Small intestine (tissue), 7 donors: ENCODE data around the gene PPP1R13B. TPM values are rescaled to one million over a fixed set of nuclear protein-coding genes. Genes with fewer than 3 reads are reported as not detected.

Experiments
- DNase-seq, 2 donors: peaks; one replicate each; pipeline versions ENCODE4 v3.0.0 to v3.0.0-alpha.2; 2013
- FAIRE-seq: peaks from 2 replicates; lab custom pipeline; 2012; peaks lifted over from hg19 to GRCh38; lab: Jason Lieb, UNC
- H3K27ac ChIP-seq, 3 donors: one replicate each; pipeline ENCODE4 v1.5.1; 2013; ENCODE audit warnings: low read length in 2 of 3, mild to moderate bottlenecking in 2 of 3, control low read depth in 1 of 3, inconsistent platforms in 1 of 3, low read depth in 1 of 3, moderate library complexity in 1 of 3
- H3K27me3 ChIP-seq, 3 donors: one replicate each; pipeline ENCODE4 v1.6.1; 2013; ENCODE audit warnings: low read length in 3 of 3, inconsistent platforms in 1 of 3; ENCODE audit not compliant: control insufficient read depth in 3 of 3, insufficient read depth in 3 of 3
- H3K36me3 ChIP-seq, 3 donors: one replicate each; pipeline ENCODE4 v1.6.1; 2013; ENCODE audit warnings: low read length in 3 of 3, inconsistent platforms in 1 of 3, low read depth in 1 of 3, mild to moderate bottlenecking in 1 of 3, moderate library complexity in 1 of 3; ENCODE audit not compliant: control insufficient read depth in 3 of 3, insufficient read depth in 2 of 3
- H3K4me1 ChIP-seq, 3 donors: one replicate each; pipeline ENCODE4 v1.6.1; 2013; ENCODE audit warnings: low read length in 2 of 3, inconsistent platforms in 1 of 3, low read depth in 1 of 3, mild to moderate bottlenecking in 1 of 3, moderate library complexity in 1 of 3; ENCODE audit not compliant: control insufficient read depth in 3 of 3, insufficient read depth in 2 of 3
- H3K4me3 ChIP-seq, 3 donors: one replicate each; pipeline ENCODE4 v1.5.1; 2013; ENCODE audit warnings: low read length in 3 of 3, control low read depth in 1 of 3, inconsistent platforms in 1 of 3, low read depth in 1 of 3, mild to moderate bottlenecking in 1 of 3, moderate library complexity in 1 of 3
- H3K9me3 ChIP-seq, 2 donors: one replicate each; pipeline ENCODE4 v1.6.1; 2013; ENCODE audit warnings: low read depth in 1 of 2, low read length in 1 of 2; ENCODE audit not compliant: control insufficient read depth in 2 of 2, insufficient read depth in 1 of 2
- WGBS, 3 donors: extraction: QIAGEN DNeasy Blood & Tissue Kit; methylation state at CpG; one replicate each; pipeline ENCODE4 v1.1.7; 2013; 5-methylcytosine and 5-hydroxymethylcytosine counted together
- polyA plus RNA-seq, 4 donors: library from polyadenylated mRNA; stranded (reverse) in 3 of 4; unstranded in 1 of 4; fragments of 200-250 nt in 3 of 4; fragments of 120-200 nt in 1 of 4; gene quantifications; one replicate each; pipeline versions ENCODE4 v1.2.1 to v1.2.3, GENCODE V29; 2013
- donor health status: healthy with polysubstance abuse.
- donor health status: control.
- donor health status: control.
- donor health status: Bipolar disorder and iron deficiency.
- donor health status: healthy.

Gene PPP1R13B
- polyA plus RNA-seq, 4 donors = 17.8 to 28.1 (median 23.3) TPM

DNA sequence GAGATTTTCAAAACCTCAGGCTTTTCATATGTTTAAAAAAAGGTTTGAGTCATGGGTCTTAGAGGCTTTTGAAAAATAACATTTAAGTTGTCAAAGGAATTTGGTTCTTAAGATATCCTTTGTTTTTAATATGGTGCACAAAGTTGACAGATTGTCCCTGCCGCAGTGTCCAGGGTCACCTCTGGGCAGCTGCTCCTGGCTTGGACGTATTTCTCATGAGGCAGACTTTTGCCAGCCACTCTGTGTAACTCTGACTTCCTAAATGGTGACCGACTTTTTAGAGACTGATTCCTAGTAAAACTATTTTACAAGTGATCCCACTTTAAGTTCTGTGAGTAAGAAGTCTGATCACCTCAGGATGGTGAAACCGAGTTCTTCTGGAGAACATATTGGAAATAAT is 159.7 kb downstream of the PPP1R13B start:
- no peaks in the 10 kb centered on the region for H3K9me3 ChIP-seq
- FAIRE-seq (no peak), DNase-seq (no peak)
- no peaks in the 10 kb centered on the region for H3K27me3 ChIP-seq
- WGBS, 3 donors = 92 to 96% (median 93%) methylated on average over 4 of the region's 4 CpGs
- H3K36me3 ChIP-seq = peaks cover 11 to 72% (median 21%) of the 10 kb centered on the region in 3 donors
- H3K4me3 ChIP-seq = no peak overlapping the region
- H3K4me1 ChIP-seq = peaks cover 0 to 2% (median 0%) of the 10 kb centered on the region in 3 donors
- H3K27ac ChIP-seq = no peak overlapping the region

DNA sequence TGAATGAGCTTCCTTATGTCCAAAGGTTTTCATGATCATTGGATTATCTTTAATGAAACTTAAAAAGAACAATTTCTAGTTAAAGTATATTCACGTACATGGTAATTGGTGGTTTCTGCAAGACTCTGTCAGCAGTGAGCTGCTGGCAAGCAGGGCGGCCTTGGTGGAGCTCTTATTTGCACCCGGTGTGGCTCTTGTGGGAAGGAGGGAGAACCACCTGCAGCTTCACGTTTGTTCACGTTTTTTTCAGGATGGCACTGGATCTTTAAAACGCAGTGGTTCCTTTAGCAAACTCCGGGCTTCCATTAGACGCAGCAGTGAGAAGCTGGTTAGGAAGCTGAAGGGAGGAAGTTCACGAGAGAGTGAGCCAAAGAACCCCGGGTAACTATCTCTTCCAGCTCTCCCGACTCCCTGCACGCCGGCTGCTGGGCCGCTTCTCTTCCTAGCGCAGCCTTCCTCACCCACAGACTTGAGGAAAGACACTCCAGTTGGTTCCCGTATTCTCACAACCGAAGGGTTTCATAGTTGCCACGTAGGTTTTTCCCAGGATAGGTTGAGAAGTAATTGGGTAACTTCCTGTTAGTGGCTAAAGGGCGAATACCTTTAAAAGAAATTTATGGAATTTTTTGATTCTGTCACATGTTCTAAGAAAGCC is 160.4 kb downstream of the PPP1R13B start:
- WGBS, 3 donors = 86 to 94% (median 91%) methylated on average over 19 of the region's 19 CpGs
- DNase-seq = no peak
- H3K27ac ChIP-seq = no peak overlapping the region
- no peaks in the 10 kb centered on the region for H3K9me3 ChIP-seq
- no peak overlapping the region for H3K4me3 ChIP-seq
- H3K36me3 ChIP-seq = peaks cover 11 to 73% (median 19%) of the 10 kb centered on the region in 3 donors
- H3K27me3 ChIP-seq = no peaks in the 10 kb centered on the region
- FAIRE-seq = no peak
- peaks cover 0 to 2% (median 0%) of the 10 kb centered on the region in 3 donors for H3K4me1 ChIP-seq

DNA sequence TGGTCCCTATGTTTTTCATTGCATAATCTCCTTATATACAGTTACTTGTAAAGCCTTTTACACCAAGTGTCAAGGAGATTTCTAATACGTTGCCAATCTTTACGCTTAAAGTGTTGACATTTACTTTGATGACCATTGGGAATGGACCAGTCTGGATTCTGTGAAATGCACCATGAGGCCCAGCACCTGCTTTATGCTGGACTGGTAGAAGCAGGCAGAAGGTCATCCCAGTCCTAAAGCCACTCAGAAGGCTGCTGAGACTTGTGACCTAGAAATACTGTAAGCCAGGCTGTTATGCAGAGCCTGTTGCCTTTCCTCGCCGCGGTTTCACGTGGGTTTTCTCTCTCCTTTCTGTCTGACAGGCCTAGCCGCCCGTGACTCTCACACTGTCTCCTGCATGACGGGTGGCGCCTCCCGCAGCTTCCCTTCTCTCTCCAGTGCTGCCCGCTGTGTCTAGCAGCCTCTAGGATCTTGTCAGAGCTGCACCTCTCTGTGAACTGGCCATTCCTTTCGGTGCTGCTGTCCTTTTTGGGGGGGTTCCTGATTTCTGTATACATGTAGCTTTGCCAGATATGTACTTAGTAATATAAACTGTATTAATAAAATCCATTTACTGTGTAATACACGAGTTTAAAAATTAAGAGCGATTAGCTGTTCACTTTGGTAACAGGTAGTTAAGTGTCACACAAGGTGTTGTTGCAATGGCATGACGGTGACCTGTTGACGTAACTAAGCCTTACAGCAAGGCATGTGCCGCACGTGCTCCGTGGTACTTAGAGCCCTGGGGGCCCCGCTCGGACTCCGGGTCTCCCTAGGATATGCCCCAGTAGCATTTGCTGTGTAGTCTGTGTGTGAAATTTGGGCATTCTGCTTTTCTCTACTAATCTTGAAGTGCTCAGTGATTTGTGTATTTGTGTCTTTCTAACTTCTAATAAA is 161.8 kb downstream of the PPP1R13B start:
- WGBS, 3 donors = 93 to 96% (median 94%) methylated on average over 23 of the region's 23 CpGs
- peaks cover 13 to 81% (median 26%) of the 10 kb centered on the region in 3 donors for H3K36me3 ChIP-seq
- no peaks in the 10 kb centered on the region for H3K9me3 ChIP-seq
- no peak overlapping the region for H3K27ac ChIP-seq
- no peak for DNase-seq
- H3K4me1 ChIP-seq = peaks cover 0 to 2% (median 0%) of the 10 kb centered on the region in 3 donors
- FAIRE-seq = no peak
- H3K27me3 ChIP-seq = no peaks in the 10 kb centered on the region
- no peak overlapping the region for H3K4me3 ChIP-seq

DNA sequence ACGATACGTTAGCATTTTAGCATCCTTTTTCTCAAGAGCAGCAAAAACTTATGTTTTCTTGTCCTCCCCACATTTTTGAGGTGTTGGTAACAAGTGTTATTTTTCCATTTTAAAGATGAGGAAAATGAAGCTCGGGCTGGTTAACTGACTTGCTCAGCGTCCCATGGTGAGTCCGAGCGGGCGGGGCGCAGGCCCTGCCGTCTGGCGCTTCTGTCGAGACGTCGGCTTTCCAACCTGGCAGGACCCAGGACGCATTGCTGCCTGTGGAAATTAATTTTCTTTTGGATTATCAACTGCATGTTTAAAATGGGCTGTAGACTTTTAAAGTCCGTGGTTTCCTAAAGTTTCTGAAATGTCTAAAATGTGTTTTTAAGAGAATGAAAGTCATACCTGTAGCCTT is 162.5 kb downstream of the PPP1R13B start:
- Histone ChIP-seq H3K9me3 (no peaks in the 10 kb centered on the region), H3K27ac (no peak overlapping the region), H3K4me3 (no peak overlapping the region), H3K27me3 (no peaks in the 10 kb centered on the region), H3K36me3 (peaks cover 13 to 78% (median 27%) of the 10 kb centered on the region in 3 donors), H3K4me1 (peaks cover 0 to 2% (median 0%) of the 10 kb centered on the region in 3 donors)
- FAIRE-seq = no peak
- no peak for DNase-seq
- 89 to 96% (median 91%) methylated on average over 15 of the region's 15 CpGs for WGBS, 3 donors

DNA sequence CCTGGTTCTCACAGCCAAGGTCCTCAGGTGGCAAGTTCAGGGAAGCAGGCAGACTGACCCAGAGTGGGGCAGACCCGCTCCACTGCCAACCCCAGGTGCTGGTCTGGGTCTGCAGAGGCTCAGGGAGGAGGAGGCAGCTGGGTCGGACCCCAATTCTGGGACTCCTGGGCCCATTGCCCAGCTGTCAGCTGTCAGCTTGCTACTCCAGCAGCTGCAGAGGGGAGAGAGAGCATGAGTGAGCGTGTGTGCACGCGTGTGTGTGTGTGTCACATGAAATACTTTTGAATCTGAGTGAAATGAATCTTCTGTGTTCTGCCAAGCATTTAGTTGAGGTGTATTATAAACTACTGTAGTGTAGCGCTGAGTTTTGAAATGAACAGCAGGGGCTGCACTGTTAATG is 162.9 kb downstream of the PPP1R13B start:
- Histone ChIP-seq H3K27ac (no peak overlapping the region), H3K36me3 (peaks cover 16 to 76% (median 31%) of the 10 kb centered on the region in 3 donors), H3K4me1 (peaks cover 0 to 2% (median 0%) of the 10 kb centered on the region in 3 donors), H3K4me3 (no peak overlapping the region), H3K27me3 (no peaks in the 10 kb centered on the region), H3K9me3 (no peaks in the 10 kb centered on the region)
- DNase-seq (no peak), FAIRE-seq (no peak)
- WGBS, 3 donors = 78 to 97% (median 90%) methylated on average over 6 of the region's 6 CpGs

Other genes with a start within 250 kb of the PPP1R13B start
- gene KLC1, start 218.4 kb downstream of the PPP1R13B start, polyA plus RNA-seq = 10 to 100 TPM; 45.9 to 74.4 (median 67.4) TPM
- gene XRCC3, start 132.1 kb downstream of the PPP1R13B start, polyA plus RNA-seq = 10 to 100 TPM in 2 of 4 donors, 1 to 10 TPM in 2; 2.7 to 14.0 (median 7.3) TPM
- 10 to 100 TPM; 40.0 to 53.6 (median 42.1) TPM for gene ZFYVE21, start 131.8 kb downstream of the PPP1R13B start, polyA plus RNA-seq
- gene TDRD9, start 80.9 kb upstream of the PPP1R13B start, polyA plus RNA-seq = under 1 TPM; 0.27 to 0.89 (median 0.45) TPM
- gene RD3L, start 95.0 kb upstream of the PPP1R13B start, polyA plus RNA-seq = not detected
- 10 to 100 TPM in 1 of 4 donors, 1 to 10 TPM in 2, under 1 TPM in 1; 0.43 to 16.7 (median 2.3) TPM for gene ASPG, start 238.1 kb upstream of the PPP1R13B start, polyA plus RNA-seq